Germinal center (tissue), 1 donor: ENCODE results near the gene IL5RA.

ENCODE experiments used
- DNase-seq: peaks from one replicate; pipeline ENCODE4 v3.0.0; 2012; ENCODE audit warnings: mixed read lengths, low spot score

Gene IL5RA

DNA sequence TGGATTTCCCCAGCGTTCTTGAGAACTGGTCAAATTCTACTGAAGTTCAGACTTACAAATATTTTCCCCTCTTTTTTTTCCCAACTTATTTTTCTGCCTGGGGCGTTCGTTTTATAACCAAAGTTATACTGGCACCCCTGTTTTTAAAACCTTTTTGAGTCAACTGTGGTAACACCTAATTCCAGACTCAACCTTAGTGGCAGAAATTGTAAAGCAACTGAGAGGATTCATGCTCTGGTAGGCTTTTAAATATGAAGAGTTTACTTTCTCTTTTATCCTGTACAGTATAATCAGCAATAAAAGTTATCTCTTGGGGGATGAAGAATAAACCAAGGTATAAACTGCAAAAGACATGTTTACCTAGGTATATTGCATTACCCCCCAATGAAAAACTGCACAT lies 2.3 kb downstream of the IL5RA start:
- DNase-seq: no peak

DNA sequence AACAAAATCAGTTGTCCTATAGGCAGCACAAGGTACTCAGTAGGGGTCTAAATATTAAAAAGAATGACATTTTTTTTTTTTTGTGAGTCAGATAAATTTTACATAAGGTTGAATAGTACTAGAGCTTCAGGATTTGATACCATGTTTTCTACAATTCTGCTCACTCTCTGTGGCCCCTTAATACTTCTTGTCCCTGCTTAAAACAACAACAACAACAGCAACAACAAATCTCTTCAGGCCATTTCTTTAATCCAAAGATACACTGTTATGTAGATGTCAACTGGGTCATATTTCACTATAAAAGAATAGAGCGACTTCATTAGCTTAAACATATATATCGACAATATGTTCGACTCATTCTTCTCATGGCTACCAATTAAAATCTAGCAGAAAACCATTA lies 3.0 kb downstream of the IL5RA start:
- DNase-seq: no peak

DNA sequence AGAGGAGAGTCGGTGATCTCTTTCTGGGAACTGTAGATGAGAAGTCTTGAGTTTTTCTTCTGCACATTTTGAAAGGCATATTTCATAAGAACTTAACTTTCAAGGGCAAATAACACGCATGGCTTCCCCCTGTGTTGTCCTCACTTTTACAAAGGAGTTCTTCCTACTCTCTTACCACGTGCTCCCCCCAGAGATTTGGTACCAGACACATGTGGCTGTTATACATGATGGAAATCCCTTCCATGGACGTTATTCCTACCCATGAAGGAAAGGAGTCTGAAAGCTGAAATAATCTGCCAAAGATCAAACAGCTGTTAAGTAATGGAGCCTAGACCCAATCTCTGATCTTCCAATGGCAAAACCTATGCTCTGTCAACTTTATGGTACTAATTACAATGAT lies 4.4 kb downstream of the IL5RA start:
- no peak for DNase-seq

DNA sequence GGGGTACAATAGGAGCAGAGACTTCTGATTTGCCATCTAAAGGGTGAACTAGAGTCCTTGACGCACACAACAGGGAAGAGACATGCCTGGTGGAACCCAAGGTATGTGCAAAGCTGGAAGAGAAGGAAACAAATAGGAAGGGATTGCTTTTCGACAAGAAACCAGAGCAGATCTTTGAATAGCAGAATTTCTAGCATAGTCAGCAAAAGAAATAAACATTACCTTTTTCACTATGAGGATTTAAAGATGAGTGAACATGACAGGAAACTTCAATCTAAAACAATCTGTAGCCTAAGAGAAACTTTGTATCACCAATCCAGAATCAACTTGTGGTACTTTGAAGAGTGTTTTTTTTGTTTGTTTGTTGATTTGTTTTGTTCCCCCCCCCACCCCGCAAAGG lies 4.9 kb downstream of the IL5RA start:
- DNase-seq: no peak

DNA sequence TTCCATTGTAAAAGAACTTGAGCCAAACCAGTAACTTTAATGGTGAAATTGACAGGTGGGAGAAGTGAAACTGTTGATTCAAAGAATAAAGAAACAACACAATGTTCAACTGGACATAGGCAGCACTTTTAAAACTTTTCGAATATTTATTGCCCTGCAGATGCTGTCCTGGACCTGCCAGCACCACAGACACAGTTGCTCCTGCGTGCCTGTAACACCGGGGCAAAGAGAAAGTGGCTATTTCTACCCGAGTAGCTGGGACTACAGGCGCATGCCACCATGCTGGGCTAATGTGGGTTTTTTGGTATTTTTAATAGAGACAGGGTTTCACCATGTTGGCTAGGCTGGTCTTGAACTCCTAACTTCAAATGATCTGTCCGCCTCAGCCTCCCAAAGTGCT lies 7.4 kb downstream of the IL5RA start:
- no peak for DNase-seq

DNA sequence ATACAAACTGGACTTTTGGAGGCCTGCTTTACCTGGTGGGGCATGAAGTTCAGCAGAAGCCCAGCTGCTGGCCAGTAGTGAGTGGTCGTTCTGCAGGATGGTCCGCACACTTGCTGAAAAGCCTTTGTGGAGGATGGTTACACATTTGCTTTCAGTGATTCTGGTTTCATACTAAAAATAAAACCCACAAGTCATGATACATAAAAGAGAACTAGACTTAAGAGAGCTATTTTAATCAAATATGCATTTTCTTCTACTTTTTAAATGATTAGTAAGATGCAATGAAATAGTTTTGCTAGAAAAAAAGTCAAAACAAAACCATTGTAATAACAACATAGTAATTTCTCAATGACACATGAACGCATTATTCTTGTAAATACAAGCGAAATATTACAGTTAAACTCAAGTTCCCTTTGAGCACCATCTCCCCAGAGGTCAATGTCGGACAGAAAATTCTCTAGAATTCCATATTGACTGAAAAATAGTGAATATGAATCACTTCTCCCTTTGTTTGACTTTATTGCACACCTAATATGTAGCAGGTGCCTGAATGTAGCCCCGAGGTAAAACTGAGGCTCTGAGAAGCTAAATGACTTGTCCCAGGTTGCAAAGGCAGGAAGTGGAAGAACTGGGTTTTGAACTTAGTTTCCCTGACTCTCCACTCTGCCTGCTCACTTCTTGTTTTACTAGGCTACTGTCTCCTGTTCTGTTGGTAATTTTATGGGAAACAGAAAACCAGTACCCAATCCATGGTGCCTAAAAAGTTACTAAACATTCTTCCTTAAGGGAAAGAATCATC lies 8.3 kb downstream of the IL5RA start:
- no peak for DNase-seq

DNA sequence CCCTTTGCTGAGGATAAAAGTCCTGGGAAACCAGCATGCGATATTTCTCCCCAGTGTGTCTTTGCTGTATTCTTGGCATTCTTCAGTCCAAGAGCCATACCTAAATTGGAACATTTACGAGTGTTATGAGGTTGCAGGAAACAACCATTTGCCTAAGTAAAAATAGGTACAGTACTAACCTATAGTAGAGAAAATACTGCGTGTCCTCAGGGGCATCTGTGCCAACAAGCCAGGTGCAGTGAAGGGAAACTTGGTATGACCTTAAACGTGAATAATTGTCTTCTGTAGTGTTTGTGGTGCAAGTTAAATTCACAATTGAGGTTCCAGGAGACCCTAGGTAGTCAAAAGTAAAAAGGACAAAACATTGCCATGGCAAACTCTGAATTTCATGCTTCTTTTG lies 12.2 kb downstream of the IL5RA start:
- peak; percentile 7 for DNase-seq

DNA sequence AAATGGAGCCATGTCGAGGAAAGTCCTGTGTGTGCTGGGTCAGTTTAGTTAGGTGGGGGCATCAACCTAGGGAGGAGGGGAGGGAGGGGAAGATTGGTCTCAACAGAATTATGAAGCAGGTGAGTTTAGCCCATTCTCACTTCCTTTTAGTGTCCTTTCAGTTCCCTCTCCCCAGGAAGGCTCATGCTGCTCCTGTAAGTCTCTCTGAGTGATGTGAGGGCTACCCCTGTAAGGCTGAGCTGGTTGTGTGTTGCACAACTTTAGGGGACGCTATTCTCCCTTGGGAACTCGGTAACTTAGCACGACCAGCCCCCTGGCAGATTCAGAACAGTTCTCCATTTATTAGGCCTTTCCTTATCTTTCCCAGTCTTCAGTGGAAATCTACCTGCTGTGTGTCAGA lies 21.2 kb downstream of the IL5RA start:
- peak; percentile 43 for DNase-seq

DNA sequence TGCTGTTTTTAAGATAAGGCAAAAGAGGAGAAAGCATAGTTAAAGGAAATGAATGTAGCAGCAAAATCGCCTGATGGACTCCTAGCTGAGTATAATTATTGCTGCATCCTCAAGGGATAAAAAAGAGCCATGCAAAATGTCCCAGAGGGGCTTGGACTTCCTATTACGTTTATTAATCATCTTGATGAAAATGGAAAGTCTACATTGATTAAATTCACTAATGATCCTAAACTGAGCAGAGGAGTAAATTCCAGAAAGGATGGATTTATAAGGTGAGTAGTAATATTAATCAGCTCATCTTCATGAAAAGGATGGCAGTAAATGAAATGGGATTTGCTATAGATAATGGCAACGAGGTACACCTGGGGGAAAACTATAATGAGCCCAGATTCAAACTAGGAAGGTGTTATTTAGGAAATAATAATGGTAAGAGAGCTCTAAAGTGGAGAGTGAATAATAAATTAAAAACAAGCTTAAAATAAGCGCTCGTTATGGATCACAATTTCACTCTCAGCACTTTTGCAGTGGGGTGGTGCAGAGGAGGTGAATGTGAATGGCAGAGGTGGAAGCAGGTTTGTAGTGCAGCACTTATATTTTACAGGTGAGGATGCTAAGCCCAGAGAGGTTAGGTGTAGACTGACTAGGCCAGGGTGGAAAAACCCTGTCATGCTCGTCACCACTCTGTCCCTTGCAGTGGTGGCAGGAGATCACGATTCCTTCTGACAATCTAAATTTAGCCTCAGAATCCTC lies 22.3 kb downstream of the IL5RA start:
- no peak for DNase-seq

DNA sequence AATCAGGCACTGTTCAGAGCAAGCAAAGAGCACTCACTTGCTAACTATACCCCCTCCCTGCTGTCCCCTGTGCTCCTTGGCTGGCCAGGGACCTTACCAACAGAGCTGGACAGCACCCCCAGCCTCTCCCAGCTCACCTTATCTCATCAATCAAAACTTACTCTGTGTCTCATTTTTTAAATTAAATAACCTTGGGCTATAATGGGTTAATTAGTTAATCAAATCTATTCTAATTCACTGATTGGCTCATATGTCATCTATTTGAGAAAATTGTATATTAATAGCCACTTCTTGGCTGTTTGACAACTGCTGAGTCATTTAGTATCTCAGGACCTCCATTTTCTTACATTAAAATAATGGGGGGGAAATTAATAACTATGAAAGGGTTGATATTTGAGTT lies 22.9 kb downstream of the IL5RA start:
- DNase-seq: no peak

DNA sequence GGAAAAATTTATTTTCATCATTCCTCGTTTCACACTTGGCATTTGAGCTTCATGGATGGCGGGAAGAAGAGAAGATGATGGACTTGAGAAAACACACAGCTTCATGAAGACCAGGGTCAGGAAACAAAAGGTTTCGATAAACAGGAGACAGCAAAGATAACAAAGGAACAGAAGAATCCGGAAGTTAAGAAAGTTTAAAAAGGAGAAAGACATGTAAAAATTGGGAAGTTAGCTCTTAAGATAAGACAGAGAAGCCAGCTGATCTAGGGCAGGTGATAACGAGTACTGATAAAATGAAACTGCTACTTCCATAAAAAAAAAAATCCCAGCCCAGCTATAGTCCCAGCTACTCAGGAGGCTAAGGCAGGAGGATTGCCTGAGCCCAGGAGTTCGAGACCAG lies 23.9 kb downstream of the IL5RA start:
- DNase-seq: no peak

DNA sequence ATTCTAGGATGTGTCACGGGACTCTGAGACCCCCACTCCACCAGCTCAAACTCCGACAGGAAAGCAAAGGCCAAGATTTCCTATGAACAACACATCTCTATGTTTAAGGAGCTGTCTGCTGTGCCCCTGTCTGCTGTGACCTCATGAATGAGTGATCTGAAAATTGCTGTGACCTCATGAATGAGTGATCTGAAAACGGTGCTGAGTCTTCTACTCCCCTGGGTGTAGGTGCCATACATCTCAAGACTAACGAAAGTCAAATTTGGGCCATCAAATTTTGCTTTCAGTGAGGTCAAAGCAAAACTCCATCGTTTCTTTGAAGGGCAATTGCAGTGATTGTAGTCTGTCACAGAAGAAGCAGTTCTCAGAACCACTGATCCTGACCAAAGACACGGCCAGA lies 24.4 kb downstream of the IL5RA start:
- no peak for DNase-seq

DNA sequence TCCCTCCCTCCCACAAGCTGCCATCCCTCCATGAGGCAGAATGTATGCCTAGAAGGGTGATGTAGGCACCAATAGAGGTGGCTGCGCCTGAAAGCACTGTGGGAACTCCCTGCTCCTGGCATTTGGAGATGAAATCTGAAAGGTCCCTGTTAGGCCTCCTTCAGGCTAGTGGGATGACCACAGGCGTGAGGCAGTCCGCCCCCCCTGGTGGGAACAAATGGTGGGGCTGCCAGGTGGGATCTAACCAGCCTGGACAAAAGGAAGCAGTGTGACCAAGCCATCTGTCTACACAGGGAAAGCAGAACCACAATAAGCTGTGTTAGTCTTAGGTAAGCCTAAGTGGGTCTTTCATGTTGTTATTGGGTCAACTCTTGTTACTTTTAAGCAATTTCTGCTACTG lies 25.3 kb downstream of the IL5RA start:
- no peak for DNase-seq

DNA sequence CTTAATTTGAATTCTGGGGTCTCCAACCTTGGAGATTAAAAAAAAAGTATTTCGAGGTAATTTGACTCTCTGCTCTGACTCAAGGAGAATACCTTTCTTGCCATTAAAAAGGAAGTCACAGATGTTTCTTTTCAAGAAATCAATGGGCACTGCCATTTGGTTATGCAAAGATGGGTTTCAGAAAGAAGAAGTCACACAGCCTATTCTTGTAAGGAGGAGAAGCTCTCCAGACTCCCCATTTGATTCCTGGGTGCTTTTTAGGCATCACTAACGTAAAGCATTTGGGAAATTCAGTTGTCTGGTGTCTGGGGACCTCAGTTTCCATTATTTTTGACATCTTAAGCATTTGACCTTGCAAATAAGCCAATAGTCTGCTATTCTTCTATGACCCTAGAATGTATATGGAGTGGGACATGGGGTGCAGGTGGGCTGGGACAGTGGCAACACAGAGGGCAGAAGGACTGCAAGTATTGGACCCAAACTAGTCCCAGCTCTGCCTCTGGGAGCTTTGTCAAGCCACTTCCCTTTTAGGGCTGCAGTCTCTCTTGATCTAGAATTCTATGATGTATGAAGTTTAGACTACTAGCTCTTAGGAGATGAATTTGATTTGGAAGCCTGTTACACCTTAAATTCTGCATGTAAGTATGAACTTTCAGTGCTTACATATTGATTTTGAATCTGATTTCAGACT lies 27.8 kb downstream of the IL5RA start:
- DNase-seq: peak; percentile 10

DNA sequence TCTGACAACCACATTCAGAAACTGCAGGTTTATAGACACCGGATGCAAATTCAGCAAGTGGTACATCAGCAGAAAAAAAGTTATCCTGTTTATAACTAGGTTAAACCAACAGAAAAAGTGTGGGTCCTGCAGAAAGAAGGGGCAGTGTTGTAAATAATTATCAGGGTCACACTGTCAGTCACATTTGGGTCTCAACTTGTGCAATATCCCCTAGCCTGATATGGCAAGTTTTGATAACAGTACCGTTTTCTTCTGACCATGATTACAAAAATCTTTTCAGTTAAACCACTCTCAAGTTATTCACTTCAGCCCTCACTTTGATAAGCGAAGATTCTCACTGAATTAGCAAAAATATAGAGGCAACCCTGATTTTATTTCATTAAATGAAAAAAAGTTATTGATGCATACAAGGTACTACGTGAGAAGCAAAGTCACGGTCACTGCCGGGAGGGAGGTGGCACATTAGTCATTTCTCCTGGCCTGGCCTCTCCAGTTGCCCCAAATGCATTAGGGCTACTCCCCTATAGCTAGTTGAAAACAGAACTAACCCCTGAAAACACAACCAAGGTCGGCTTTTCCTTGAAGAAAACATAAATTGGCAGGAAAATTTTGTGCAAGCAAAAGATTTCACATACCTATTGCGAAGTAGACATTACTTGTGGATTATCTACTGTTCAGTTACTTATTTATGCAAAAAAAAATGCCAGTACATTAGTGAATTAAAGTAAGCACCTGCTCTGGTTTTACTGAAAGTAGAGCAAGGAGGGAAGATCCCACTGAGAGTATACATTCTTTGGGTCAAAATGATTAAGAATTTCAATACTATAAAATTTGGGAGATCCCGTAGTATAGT lies 28.6 kb downstream of the IL5RA start:
- DNase-seq: no peak

DNA sequence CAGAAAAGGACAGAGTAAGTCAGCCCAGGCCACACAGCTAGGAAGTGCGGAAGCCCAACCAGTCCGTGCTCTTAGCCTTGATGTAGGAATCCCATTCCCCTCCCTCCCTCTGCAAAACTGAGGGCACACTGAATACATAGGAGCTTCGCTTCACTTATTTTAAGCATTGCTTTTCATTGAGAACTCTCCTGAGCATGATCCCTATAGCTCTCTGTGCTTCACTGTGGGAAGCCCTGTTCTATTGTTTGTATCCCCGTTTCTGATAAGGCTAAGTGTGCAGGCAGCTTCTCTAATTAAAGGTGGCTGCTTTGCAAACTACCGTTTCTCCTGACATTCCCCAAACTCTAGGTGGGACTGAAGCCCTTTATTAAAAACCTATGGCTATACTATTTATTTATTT lies 29.9 kb downstream of the IL5RA start:
- DNase-seq: no peak

DNA sequence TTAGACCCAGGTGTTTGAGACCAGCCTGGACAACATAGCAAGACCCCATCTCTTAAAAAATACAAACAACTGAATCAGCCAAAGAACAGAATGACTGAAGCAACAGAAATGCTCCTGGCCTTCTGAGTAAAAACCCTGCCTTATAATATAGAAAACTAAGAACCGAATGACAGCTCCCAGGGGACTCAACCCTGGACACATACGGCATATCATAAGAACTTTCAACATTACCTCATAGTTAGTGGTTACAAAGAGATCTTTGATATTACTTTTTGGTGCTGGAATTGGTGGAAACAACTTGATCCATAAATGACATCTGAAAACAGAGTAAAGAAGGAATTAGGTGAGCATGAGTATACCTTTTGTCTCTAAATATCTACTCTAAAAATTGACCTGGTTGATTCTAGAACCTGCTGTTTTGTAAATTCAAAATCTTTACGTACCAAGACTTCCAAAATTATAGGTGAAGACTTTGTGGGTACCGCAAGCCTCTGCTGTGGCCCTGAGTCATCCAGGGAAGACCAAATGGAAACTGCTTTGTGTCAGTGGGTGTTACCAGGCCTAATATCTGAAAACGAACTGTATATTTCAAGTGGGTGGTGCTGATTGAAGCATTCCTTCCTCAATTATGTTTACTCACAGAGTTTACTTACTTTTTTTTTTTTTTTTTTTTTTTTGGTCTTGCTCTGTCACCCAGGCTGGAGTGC lies 35.5 kb downstream of the IL5RA start:
- no peak for DNase-seq

DNA sequence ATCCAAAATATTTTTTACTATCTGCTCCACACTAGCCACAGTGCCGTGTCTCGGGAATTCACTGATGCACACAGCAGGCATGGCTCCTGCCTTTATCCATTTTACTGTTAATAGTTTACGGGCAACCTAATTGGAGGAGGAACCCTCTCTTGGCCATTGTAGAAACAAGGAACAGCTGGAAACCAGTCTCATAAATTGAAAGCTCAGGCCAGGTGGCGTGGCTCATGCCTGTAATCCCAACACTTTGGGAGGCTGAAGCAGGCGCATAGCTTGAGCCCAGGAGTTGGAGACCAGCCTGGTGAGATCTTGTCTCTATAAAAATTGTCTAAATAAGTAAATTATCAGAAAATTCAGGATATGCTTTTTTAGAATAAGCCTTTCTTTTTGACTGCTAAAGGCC lies 39.0 kb downstream of the IL5RA start:
- no peak for DNase-seq

DNA sequence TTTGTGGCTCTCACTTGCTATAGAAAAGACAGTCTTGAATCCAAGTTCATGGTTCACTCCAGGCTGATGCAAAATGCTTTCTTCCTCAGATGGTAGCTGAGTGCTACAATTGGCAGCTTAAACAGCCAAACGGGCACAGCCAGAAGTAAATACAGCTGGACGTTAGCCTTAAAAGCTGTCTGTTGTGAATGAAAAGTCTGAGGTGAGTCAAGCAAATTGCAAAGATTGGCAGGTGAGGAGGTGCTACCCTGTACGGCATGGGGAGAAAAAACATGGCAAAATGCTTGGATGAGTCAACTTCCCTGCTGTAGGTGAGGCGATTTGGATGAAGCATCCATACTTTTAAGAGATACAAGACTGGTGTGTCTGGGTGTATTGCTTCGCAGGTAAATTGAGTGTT lies 40.5 kb downstream of the IL5RA start:
- no peak for DNase-seq

DNA sequence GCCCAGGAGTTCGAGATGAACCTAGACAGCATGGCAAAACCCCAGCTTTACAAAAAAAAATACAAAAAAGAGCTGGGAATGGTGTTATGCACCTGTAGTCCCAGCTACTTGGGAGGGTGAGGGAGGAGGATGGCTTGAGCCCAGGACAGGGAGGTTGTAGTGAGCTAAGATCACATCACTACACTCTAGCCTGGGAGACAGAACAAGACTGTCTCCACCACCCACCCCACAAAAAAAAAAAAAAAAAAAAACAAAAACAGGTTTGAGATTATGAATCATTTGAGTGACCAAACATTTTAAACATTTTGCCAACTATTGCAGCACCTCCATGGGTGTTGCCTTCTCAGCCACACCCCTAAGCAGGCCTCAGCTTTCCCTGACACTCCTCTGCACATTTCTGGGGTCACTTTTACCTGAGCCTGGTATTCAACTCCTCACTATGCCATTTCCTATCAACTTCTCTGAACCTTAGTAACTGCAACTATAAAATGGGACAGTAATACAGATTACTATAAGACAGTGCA lies 41.8 kb downstream of the IL5RA start:
- DNase-seq: no peak

DNA sequence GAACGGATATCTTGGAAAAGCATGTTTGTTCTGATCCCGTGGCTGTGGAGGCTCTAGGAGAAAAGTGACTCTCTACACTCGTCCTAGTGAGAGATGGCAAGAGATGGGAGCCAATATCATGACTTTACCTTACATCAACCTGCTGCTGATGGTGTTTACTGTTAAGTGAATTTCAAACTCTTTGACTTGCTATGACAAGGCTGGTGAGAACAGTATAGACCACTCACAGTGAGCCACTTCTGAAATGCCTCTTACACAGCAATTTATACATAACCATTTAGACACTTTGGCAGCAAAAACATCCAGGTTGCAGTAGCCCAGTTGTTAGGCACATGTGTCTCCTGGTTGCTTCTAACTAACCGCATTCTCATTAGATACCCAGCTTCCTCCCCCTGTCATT lies 43.3 kb downstream of the IL5RA start:
- DNase-seq: no peak
